ENCODE results near the gene MOK. TPM values are rescaled to one million over a fixed set of nuclear protein-coding genes. Genes with fewer than 3 reads are reported as not detected.

The MOK gene
- total RNA-seq, 1 experiment from 2014 or later = 2.8 TPM

DNA sequence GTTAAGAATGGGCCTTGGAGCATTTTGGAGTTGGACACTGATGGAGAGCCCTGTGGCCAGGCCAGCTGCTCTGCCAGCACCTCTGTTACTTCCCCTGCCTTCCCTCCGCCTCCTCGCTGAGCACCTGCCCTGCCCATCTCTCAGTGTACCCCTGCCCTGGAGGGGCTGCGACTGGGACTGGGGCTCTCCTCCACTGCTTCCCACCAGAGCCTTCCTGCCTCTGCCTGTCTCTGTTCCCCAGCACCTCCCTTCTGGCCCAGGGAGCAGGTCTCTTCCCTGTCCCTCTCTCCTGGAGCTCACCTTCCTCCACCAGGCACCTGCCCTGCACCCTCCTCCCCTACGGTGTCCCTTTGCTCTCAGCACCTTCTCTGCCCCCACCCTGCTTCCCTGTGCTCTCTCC lies 103.2 kb downstream of the MOK start:
- Histone ChIP-seq H2AFZ (ENCODE audit: low read length) (no peak overlapping the region), H3K14ac (ENCODE audit: insufficient read depth, low read length) (no peak overlapping the region), H3K4ac (ENCODE audit: low read depth, low read length) (no peak overlapping the region), H3K79me1 (ENCODE audit: insufficient read depth, low read depth, low read length, poor library complexity, severe bottlenecking) (no peaks in the 10 kb centered on the region), H2BK20ac (ENCODE audit: low read depth, low read length, poor library complexity, severe bottlenecking) (no peak overlapping the region), H2BK120ac (ENCODE audit: low read depth, low read length, poor library complexity, severe bottlenecking) (no peak overlapping the region), H3K56ac (ENCODE audit: insufficient read length, low read depth, low read length) (no peak overlapping the region), H2BK15ac (ENCODE audit: low read depth, low read length) (no peak overlapping the region), H3T11ph (ENCODE audit: low read length) (no peak overlapping the region), H3K23me2 (ENCODE audit: insufficient read length, low read depth, low read length, poor library complexity, severe bottlenecking) (no peaks in the 10 kb centered on the region), H4K91ac (ENCODE audit: insufficient read length, low read depth, low read length) (no peak overlapping the region), H4K5ac (ENCODE audit: insufficient read length, low read depth, low read length) (no peak overlapping the region), H3K27me3 (ENCODE audit: insufficient read depth, low read length) (no peaks in the 10 kb centered on the region), H2AK5ac (ENCODE audit: insufficient read length, low read length) (no peak overlapping the region), H2BK5ac (ENCODE audit: insufficient read length, low read length) (no peak overlapping the region), H3K23ac (ENCODE audit: insufficient read length, low read depth, low read length) (no peak overlapping the region), H3K4me1 (ENCODE audit: insufficient read depth, low read length) (no peaks in the 10 kb centered on the region), H4K8ac (replicated peaks; ENCODE audit: insufficient read length, low read depth, low read length) (no peak overlapping the region), H4K20me1 (ENCODE audit: control insufficient read depth, insufficient read depth, insufficient read length) (no peaks in the 10 kb centered on the region), H3K4me2 (ENCODE audit: insufficient read depth, insufficient read length, low read length) (no peak overlapping the region), H3K27ac (ENCODE audit: insufficient read length, low read depth, low read length) (no peak overlapping the region), H3K18ac (ENCODE audit: insufficient read length, low read depth, low read length) (no peak overlapping the region), H3K79me2 (ENCODE audit: insufficient read depth, low read length) (no peaks in the 10 kb centered on the region; the same call in 1 of the 2 replicates), H3K9ac (ENCODE audit: extremely low read depth, insufficient read length, low read length) (no peak overlapping the region), H3K9me3 (ENCODE audit: control insufficient read depth, low read depth, low read length) (no peaks in the 10 kb centered on the region), H2BK12ac (ENCODE audit: insufficient read length, low read depth, low read length) (no peak overlapping the region)
- Mint-ChIP-seq H3K9me3 (no peaks in the 10 kb centered on the region; a peak in 1 of 5 replicates), H3K27me3 (ENCODE audit: low read depth) (no peaks in the 10 kb centered on the region), H3K4me1 (peaks cover 7 to 9% of the 10 kb centered on the region in 2 experiments), H3K36me3 (ENCODE audit: insufficient read depth in 1 of 3, low read depth in 3 of 3) (peaks cover 10 to 52% (median 36%) of the 10 kb centered on the region in 3 experiments), H3K27ac (peak overlapping the region; percentile 47 to 86 (median 82); a peak in 4 of 7 replicates), H3K4me3 (no peak overlapping the region)
- TF ChIP-seq, protein P1, sequence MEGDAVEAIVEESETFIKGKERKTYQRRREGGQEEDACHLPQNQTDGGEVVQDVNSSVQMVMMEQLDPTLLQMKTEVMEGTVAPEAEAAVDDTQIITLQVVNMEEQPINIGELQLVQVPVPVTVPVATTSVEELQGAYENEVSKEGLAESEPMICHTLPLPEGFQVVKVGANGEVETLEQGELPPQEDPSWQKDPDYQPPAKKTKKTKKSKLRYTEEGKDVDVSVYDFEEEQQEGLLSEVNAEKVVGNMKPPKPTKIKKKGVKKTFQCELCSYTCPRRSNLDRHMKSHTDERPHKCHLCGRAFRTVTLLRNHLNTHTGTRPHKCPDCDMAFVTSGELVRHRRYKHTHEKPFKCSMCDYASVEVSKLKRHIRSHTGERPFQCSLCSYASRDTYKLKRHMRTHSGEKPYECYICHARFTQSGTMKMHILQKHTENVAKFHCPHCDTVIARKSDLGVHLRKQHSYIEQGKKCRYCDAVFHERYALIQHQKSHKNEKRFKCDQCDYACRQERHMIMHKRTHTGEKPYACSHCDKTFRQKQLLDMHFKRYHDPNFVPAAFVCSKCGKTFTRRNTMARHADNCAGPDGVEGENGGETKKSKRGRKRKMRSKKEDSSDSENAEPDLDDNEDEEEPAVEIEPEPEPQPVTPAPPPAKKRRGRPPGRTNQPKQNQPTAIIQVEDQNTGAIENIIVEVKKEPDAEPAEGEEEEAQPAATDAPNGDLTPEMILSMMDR (conservative IDR thresholded peaks at IDR 0.05) = no peak
- no CpG with 5 or more reads among the region's 4 CpGs for WGBS (ENCODE audit: extremely low coverage, insufficient read length, low lambda C conversion rate)
- no peak for DNase-seq

Data from H9 (cell line).